ENCODE measurements around the gene TTLL1.
A peak's percentile ranks its signal among the peaks of the same experiment; 100 is the strongest.
"Not testable (repeated sequence)": the region's sequence is repeated elsewhere in the genome, so short reads cannot be mapped to it uniquely, and the experiment has no call there.

Gene TTLL1

DNA sequence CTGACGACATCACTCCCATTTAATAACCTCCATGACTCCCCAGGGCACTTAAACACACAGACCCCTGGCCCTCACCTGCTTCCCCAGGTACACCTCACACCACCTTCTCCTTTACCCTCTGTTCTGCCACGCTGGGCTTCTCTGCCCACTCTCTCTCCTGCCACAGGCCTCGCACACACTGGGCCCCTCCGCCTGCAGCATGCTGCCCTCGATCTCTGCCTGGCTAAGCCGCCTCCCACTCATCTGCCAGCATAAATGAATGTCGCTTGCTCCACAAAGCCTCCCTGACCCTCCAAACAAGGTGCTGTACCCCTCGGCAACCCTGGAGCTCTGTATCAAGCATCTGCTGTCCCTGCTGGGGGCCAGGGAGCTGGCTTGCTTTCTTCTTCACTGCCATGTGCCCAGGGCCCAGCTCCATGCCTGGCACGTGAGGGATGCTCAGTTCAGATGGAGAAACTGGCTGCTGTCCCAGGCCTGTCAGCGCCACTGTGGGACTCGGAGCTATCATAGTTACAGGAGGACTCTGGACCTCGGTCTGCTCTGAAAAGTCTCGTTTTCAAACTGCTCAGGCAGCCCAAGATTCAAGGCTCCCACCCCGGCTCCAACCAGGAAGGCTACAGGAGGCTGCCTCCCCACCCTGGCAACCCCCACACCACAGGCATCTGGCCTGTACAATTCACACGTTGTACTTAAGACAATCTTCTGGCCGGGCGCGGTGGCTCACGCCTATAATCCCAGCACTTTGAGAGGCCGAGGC is 11.9 kb downstream of the TTLL1 start:
- no peak for DNase-seq (ENCODE audit: low spot score)
- no peak for FAIRE-seq

DNA sequence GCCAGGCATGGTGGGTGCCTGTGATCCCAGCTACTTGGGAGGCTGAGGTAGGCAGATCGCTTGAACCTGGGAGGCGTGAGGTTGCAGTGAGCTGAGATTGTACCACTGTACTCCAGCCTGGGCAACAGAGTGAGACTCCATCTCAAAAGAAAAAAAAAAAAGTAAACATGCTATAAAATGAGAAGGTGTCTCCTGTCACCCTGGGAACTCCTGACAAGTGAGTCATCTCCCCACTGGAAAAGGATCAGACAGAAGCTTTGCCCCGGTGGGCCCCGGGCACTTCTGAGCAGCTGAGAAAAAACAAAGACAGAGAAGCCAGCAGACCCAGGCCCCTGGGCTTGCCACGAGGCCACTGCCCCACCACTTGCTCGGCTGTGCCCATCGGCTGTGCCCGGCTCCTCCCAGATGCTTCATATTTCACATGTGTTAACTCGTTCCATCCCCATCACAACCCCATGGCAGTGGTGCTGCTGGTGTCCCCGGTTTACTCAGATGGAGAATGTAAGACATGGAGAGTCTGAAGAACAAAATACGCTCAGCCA is 22.3 kb downstream of the TTLL1 start:
- FAIRE-seq = no peak
- peak; percentile 53 for DNase-seq (ENCODE audit: low spot score)

DNA sequence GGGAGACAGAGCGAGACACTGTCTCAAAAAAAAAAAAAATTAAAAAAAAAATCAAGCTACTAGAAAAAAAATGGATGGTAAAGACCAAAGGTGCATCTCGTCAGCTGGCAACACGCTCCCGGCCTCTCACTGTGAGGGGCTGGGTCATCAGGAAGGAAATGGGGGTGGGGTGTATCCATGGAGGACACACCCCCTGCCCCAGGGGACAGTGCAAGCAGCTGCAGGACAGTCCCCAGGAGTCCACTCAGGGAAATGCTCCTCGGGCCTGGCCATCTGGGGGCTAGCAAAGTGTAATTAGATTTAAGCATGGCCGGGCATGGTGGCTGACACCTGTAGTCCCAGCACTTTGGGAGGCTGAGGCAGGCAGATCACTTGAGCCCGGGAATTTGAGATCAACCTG is 23.1 kb downstream of the TTLL1 start:
- no peak for DNase-seq (ENCODE audit: low spot score)
- FAIRE-seq = no peak

DNA sequence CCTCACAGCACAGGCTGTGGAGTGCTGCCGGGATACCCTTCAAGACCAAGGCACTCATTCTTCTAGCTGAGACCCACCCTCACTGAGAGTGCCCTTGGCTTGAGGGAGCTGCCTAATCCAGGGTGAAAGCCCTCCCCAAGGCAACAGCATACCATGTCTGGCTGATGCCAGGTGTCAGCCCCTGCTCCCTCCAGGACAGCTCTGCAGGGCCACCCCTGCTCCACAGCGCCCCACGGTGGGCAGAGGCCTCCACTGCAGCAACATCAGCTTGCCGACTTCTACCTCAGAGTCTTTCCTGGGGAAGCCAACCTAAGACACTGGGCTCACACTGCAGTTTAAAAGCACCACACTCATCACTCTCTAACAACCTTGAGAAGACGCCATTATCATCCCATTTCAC is 29.0 kb downstream of the TTLL1 start:
- no peak for DNase-seq (ENCODE audit: low spot score)
- no peak for FAIRE-seq

DNA sequence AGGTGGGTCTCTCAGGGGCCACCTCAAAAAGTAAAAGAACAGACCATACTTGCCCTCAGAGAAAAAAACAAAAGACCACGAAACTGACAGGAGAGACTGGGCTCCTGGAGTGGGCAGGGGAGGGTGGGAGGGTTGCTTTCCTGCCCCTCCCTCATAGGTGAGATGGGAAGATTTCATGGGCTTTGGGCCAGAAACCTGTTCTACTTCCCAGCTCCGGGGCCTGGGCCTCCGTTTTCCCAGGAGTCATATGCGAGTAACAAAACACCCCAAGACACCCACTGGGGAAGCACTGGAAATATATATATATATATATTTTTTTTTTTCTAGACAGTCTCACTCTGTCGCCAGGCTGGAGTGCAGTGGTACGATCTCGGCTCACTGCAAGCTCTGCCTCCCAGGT is 31.6 kb downstream of the TTLL1 start:
- DNase-seq (ENCODE audit: low spot score) (no peak), FAIRE-seq (no peak)

DNA sequence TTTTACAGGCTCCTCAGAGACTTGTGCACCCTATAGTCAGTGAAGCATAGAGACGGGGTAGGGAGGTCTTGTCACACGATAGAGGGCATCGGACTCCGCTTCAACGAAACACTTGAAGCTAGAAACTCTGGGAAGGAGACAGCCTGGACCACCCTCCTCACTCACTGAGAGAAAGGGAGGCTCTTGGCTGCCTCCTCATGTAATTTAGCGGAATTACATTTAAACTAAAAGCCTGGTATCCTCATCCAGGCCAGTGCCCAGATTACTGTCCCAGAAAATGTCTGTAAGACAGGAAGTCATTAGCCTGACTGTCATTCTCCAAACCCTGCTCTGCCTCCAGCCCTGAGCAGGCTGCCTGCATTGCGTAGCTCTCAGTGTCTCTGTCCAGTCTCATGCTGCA is 36.0 kb downstream of the TTLL1 start:
- no peak for FAIRE-seq
- peak; percentile 14 for DNase-seq (ENCODE audit: low spot score)

DNA sequence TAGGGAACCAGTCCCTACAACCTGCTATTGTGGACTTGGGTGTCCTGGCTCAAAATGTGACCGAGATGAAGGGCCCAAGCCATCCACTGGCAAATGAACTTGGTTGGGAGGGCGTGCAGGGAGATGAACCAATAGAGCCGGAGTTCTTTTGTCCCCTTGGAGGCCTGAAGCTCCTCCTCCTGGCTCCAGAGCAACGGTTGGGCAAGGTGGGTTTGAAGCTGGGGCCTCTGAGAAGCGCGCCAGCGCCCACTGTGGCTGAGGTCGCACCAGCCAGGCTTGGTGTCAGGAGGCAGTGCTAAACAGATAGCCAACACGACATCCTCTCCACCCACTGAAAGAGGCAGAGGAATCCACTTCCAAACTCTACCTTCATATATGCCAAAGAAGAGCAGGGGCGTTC is 38.2 kb downstream of the TTLL1 start:
- DNase-seq (ENCODE audit: low spot score) (no peak), FAIRE-seq (no peak)

DNA sequence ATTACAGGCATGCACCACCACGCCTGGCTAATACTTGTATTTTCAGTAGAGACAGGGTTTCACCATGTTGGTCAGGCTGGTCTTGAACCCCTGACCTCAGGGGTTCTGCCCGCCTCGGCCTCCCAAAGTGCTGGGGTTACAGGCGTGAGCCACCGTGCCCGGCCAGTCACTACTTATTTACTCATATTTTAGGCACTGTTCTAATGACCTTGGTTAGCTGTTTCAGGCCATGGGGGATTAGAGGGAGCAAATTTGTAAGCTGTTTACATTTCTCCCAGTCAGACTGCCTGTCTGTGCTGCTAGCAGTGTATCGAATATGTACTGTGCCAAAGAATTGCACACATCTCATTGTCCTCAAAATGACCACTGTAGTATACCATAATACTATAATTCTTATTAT is 41.6 kb downstream of the TTLL1 start:
- DNase-seq (ENCODE audit: low spot score) (no peak), FAIRE-seq (no peak)

DNA sequence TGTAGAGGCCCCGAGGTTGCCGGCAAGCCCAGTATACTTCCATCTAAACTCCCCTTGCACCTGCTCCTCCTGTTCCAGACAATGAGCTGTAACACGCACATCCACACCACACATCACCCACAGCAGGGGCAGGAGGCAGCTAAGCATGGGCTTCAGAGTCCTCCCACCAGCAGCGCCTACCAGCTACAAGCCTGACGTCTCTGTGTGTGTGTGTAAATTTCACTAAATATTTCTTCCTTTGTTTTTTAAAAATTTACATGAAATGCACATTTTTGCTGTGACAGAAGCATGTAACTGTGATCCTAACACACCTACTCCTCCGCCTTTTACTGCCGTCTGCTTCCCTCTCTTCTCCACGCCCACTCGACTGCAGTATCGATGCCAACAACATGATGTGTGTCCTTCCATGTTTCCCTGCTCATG is 44.9 kb downstream of the TTLL1 start:
- FAIRE-seq (no peak), DNase-seq (ENCODE audit: low spot score) (no peak)

DNA sequence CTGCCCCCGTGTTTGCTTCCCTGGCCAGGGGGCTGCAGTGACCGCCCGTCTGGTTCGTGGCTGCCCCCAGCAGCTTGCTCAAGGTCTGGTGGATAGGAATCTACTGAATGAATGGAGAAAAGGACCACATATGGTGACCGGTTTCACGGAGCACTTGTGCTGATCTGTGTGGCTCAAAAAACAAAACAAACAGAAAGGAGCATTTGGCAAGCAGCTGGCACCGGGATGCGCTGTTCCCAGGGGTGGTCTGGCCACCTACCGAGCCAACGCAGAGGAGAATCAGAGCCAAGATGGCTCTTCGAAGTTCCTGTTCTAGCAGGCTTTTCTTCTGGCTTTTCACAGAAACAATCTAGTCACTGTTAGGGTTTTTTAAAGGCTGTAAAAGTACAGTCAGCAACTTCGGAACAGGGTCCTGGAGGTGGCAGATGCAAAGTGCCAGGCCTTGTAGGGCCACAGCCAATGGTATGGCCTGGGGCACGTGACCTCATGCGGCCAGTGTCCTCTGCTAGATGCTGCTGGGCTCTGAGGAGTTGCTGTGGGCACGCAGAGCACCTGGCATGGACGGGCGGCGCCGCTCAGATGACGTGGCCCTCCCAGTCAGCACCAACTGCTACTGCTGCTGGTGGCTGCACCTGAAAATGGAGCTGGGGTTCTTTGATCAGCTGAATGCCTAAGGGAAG is 47.0 kb downstream of the TTLL1 start:
- no peak for FAIRE-seq
- DNase-seq (ENCODE audit: low spot score) = no peak

DNA sequence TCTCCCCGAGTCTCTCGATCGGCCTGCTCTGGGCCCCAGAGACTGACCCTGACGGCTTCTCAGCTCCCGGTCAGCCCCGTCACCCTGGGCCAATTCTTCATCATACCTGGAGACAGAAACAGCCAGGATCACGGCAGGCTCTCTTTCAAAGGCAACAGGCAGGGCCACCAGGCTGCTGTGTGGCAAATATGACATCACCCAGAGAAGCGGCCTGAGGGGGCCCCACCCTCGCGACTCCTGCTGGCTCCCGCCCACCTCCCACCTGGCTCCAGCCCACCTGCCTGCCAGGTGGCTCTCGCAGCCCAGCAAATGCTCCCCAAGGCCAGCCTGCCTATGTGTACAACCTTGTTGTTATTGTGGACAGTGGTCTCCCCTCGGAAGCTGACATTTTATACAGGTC is 49.4 kb downstream of the TTLL1 start:
- DNase-seq (ENCODE audit: low spot score) = no peak
- FAIRE-seq = no peak

DNA sequence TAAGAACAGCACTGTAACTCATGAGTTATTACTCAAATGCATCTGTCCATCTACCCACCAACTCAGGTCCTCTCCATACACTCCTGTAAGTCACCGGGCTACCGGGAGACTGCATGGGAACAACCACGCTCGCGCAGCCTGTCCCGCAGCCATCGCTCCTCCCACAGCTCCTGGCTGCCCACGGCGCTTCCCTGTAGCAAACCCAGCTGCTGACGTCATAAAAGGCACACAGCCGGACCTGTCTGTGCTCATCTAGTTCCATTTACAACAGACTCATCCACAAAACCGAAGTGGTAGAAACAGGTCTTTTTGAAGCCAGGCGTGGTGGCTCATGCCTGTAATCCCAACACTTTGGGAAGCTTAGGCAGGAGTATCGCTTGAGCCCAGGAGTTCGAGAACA is 50.9 kb downstream of the TTLL1 start:
- FAIRE-seq (no peak), DNase-seq (ENCODE audit: low spot score) (no peak)

DNA sequence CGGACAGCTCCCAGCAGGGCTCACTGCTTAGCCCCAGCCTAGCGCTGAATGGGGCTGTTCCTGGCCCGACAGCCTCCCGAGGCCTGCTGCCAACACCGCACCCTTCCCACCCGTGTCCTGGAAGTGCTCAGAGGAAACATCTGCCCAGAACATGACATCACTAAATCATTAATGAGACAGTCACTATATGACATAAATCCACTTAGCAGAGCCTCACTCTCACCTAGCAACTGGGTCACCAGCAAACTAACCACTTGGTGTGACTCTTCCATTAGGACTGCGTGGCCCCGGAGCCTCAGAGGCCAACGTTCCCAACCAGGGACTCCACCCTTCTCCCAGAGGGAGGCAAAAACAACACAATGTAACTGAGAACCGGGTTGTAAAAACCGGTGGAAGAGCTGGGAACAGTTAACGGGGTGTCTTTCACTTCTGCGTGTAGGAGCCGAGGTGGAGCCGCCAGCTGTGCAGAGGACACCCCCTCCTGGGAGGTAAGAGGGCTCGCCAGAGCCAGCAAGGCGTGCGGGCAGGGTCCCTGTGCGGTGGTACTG is 52.8 kb downstream of the TTLL1 start:
- peak; percentile 11 for DNase-seq (ENCODE audit: low spot score)
- FAIRE-seq = no peak

DNA sequence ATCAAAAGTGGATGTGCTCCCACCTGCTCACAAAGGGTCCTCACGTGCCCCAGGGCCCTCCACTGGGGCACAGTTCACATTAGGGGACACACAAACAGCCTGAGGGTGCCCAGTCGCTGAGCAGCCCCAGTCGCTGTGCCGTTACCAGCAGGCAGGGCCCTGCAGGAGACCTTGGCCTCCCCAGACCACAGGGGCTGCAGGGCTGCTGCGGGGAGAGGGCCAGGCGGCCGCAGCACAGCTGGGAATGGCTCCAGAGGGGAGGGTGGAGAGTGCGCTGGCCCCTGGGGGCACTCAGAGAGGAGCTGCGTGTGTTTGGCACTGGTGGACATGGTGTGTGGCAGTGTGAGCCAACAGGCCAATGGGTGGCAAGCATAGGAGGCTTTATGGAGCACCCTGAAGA is 53.9 kb downstream of the TTLL1 start:
- DNase-seq (ENCODE audit: low spot score) (no peak), FAIRE-seq (no peak)

DNA sequence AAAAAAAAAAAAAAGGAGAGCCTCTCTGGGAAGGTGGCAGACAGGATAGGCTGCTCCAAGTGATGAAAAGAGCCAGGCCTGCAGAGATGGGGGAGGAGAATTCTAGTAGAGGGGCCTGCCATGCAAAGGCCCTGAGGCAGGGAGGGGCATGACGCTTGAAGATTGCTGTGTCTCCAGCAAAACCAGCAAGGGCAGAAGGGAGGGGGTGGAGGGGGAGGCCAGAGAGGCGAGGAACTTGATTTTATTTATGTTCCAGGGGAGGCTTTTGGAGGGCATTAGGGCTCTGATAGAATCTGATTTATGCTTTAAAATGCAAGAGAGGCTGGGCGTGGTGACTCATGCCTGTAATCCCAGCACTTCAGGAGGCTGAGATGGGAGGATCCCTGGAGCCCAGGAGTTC is 57.6 kb downstream of the TTLL1 start:
- no peak for FAIRE-seq
- no peak for DNase-seq (ENCODE audit: low spot score)

DNA sequence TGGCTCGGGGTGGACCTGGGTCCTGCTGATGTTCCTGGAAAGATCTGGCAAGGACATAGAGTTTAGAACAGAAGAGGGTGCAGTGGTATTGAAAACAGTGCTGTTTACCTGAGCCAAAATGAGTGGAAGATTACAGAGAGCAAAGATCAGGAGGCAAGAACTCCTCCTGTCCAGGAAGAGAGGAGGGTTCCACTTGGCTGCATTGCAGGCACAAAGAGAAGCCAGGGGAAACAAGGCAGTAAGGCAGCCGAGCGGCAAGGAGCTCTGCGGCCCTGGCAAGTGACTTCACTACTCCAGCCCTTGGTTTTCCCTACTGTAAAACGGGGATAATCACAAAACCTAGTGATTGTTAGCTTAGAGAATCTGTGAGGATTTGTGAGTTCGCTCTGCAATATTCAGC is 70.6 kb downstream of the TTLL1 start:
- FAIRE-seq = peak; percentile 83
- peak; percentile 56 for DNase-seq (ENCODE audit: low spot score)

DNA sequence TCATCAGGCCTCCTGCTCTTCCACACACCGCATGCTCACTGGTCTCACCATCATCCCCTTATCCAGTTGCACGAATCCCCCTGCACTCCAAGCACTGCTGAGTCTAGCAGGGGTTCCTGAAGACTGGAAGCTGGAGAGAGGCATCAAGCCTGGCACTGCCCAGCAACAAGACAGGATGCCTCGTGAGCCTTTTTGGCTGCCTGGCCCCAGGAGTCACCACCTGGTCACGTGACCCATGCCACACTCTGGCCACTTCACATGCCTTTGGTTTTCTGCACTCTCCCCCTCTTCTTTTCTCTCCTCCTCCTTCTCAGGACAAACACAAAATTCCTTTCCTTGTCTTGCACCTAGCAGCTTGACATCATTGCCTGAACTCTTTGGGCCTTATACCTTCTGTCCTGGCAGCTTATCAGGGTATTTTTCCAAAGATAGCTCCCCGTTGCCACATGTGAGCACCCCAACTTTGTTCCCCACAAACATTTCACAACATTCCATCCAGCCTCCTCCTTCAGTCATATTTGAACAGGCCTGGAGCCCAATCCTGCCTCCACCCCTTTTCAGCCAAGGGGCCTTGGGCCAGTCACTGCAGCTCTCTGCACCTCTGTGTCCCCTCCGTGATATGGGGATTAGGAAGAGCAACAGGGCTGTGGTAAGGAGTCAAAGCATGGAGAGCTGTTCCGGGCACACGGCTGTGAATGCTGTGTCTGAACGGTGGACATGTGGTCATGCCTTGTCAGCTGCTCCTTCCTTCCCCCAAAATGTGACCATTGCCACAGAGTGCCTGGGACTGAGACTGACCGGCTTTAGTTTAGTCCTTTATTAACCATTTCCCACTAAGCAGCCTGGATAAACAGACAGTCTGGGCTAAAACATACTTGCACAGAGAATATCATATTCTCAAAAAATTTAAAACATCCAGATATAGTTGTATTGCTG is 71.4 kb downstream of the TTLL1 start:
- FAIRE-seq (peak; percentile 42), DNase-seq (ENCODE audit: low spot score) (peak; percentile 67)

DNA sequence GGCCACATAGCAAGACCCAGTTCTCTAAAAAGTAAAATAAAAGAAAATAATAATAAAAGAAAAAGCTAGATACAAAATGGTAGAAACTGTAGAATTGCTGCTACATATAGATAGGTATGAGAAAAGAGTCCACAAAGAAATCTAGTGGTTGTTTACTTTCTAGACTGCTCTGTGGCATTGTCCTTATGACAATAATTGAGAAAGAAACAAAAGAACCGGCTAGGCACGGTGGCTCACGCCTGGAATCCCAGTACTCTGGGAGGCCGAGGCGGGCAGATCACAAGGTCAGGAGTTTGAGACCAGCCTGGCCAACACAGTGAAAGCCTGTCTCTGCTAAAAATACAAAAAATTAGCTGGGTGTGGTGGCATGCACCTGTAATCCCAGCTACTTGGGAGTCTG is 73.0 kb downstream of the TTLL1 start:
- not testable (repeated sequence) for DNase-seq (ENCODE audit: low spot score); FAIRE-seq

DNA sequence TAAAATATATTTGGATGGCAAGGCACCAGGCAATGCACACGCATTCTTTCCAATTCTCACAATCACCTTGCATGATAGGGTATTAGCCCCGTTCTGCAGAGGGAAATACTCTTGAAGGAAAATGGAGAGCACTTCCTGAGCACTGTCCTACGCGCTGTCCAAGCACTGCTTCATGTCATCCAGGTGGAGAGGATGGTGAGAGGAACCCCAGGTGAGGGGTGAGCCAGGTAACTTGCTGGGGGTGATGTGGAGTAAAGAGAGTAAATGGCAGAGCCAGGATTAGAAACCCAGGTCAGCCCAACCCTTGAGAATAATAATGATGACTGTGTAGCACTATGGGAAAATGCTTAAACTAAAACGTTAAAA is 73.5 kb downstream of the TTLL1 start:
- FAIRE-seq = no peak
- no peak for DNase-seq (ENCODE audit: low spot score)

DNA sequence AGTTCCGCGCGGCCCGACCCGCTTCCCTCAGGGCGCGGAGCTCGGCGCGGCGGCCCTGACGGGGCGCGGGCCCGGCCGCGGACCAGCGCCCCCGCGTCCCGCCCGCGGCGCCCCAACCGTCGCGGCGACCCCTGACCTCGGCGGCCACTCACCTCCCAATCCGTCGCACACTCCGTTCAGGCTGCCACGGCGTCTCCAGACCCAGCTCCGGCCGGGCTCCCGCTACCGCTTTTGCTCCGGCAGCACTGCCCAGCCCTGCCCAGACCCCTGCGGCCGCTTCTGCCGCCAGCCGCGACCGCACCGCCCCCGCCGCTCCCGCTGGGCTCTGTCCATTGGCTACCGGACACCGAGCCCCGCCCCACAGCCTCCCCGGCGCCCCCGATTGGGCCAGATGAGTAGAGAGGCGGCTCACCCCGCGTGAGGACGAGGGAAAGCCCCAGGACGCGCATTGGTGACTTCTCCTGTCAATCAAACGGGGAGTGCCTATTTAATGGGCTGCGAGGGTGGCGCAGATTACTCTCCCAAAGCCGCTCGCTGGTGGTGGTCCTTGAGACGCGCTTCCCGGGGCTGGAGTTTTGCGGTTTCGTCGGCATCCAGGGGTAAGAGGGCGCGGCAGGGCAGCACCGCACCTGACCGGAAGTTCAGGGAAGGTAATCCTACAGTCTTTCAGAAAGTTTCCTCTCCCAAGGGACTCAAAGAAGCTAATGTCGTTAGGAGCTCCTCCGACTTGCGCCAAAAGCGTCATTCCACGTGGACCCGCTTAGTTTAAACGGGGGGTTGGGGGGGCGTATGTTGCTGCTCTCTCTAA is 74.1 kb downstream of the TTLL1 start, which contains the start of gene PACSIN2:
PACSIN2 (minus strand) TSS at position 281 of the 808 bp plus-strand sequence. CDS start 103,069 bp downstream, outside the sequence.
- peak; percentile 92 for DNase-seq (ENCODE audit: low spot score)
- FAIRE-seq = no peak
